ENCODE data around the gene EVI5L. TPM values are rescaled to one million over a fixed set of nuclear protein-coding genes. Genes with fewer than 3 reads are reported as not detected.

Gene EVI5L
- total RNA-seq, 1 experiment from 2014 or later = 25.7 TPM

DNA sequence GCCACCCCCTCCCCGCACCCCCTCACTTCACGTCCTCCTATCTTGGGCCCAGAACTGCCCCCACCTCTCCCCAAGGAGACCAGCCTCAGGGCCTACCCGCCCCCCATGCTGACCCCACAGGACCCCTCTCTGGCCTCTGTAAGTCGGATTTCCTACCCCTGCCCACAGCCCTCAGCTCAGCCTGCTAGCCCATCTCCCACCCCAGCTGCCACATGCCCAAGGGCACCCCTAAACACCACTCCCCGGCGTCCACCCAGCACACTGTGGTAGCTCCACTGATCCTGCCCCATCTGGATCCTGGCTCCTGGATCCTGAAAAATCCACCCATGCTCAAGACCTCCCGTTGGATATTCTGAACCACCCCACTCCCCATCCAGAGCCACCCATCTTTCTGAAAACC, 805 bp downstream of the EVI5L start:
- Mint-ChIP-seq H3K27ac (ENCODE audit: low read depth, unreplicated experiment) (peak overlapping the region; percentile 97), H3K4me1 (ENCODE audit: insufficient read depth, unreplicated experiment) (peaks cover 32% of the 10 kb centered on the region), H3K9me3 (ENCODE audit: unreplicated experiment) (no peaks in the 10 kb centered on the region), H3K4me3 (ENCODE audit: unreplicated experiment) (peak overlapping the region; percentile 78), H3K27me3 (ENCODE audit: insufficient read depth, unreplicated experiment) (no peaks in the 10 kb centered on the region), H3K36me3 (ENCODE audit: insufficient read depth, unreplicated experiment) (peaks cover 7% of the 10 kb centered on the region)
- ChIA-PET POLR2A (interaction anchor here (0.6 to 1.5 kb wide), 6 partner anchors 10 to 175 kb away, joined by 3 to 5 read pairs (median 3); partner anchors contain the start of genes FCER2 and MAP2K7), CTCF (interaction anchor here (0.6 to 1.8 kb wide), 8 partner anchors 21 to 158 kb away, joined by 3 to 11 read pairs (median 4); partner anchors contain the start of gene MAP2K7)
- DNase-seq (ENCODE audit: unreplicated experiment) = no peak
- BruUV-seq (replicated peaks) = no TSS peak
- TF ChIP-seq, protein P1, sequence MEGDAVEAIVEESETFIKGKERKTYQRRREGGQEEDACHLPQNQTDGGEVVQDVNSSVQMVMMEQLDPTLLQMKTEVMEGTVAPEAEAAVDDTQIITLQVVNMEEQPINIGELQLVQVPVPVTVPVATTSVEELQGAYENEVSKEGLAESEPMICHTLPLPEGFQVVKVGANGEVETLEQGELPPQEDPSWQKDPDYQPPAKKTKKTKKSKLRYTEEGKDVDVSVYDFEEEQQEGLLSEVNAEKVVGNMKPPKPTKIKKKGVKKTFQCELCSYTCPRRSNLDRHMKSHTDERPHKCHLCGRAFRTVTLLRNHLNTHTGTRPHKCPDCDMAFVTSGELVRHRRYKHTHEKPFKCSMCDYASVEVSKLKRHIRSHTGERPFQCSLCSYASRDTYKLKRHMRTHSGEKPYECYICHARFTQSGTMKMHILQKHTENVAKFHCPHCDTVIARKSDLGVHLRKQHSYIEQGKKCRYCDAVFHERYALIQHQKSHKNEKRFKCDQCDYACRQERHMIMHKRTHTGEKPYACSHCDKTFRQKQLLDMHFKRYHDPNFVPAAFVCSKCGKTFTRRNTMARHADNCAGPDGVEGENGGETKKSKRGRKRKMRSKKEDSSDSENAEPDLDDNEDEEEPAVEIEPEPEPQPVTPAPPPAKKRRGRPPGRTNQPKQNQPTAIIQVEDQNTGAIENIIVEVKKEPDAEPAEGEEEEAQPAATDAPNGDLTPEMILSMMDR (IDR thresholded peaks at IDR 0.05; ENCODE audit: unreplicated experiment) = no peak
- intact Hi-C loops (cut with micrococcal nuclease) = no loop called here

DNA sequence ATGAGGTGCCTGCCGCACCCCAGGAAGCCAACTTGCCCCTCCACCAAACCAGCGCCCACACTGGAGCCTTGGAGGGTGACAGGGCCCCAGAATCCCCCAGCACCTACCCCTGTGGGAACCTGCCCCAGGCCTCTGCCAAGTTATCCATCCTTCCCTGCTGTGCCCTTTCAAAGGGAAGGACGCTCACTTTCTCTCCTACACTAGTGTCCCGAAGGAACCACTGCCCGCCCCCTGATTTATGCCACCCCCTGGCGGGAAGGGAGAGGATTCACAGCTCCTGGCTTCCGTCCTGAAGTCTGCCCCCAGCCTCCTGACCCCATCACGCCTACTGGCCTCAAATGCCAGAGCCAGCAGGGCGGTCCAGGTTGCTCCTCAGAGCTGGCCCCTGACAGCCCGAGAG, 1.4 kb downstream of the EVI5L start:
- Mint-ChIP-seq H3K27me3 (ENCODE audit: insufficient read depth, unreplicated experiment) (no peaks in the 10 kb centered on the region), H3K9me3 (ENCODE audit: unreplicated experiment) (no peaks in the 10 kb centered on the region), H3K27ac (ENCODE audit: low read depth, unreplicated experiment) (peak overlapping the region; percentile 97), H3K4me1 (ENCODE audit: insufficient read depth, unreplicated experiment) (peaks cover 32% of the 10 kb centered on the region), H3K36me3 (ENCODE audit: insufficient read depth, unreplicated experiment) (peaks cover 7% of the 10 kb centered on the region), H3K4me3 (ENCODE audit: unreplicated experiment) (peak overlapping the region; percentile 78)
- POLR2A ChIA-PET = interaction anchor here (0.6 to 3.3 kb wide), 6 partner anchors 10 to 261 kb away, joined by 3 to 14 read pairs (median 4); partner anchors contain the start of gene MAP2K7
- TF ChIP-seq, protein P1 (IDR thresholded peaks at IDR 0.05; ENCODE audit: unreplicated experiment) = peak; percentile 33
- CTCF ChIA-PET = interaction anchor here (0.5 to 1.8 kb wide), 12 partner anchors 20 to 263 kb away, joined by 3 to 11 read pairs (median 4); partner anchors contain the start of gene MAP2K7
- DNase-seq (ENCODE audit: unreplicated experiment) = peak; percentile 68
- no TSS peak for BruUV-seq (replicated peaks)
- intact Hi-C loops (cut with micrococcal nuclease) = no loop called here

GRCh38 chr19:7832009-7832408, 2.0 kb downstream of the EVI5L start:
- H3K27ac Mint-ChIP-seq (ENCODE audit: low read depth, unreplicated experiment) = peak overlapping the region; percentile 97
- H3K27me3 Mint-ChIP-seq (ENCODE audit: insufficient read depth, unreplicated experiment) = no peaks in the 10 kb centered on the region
- TF ChIP-seq, protein P1 (IDR thresholded peaks at IDR 0.05; ENCODE audit: unreplicated experiment) = no peak
- peak overlapping the region; percentile 78 for H3K4me3 Mint-ChIP-seq (ENCODE audit: unreplicated experiment)
- intact Hi-C loops (cut with micrococcal nuclease) = no loop called here
- no TSS peak for BruUV-seq (replicated peaks)
- POLR2A ChIA-PET = interaction anchor here (1.7 to 3.3 kb wide), 2 partner anchors 69 to 72 kb away, joined by 4 to 14 read pairs; partner anchors contain the start of gene MAP2K7
- peaks cover 32% of the 10 kb centered on the region for H3K4me1 Mint-ChIP-seq (ENCODE audit: insufficient read depth, unreplicated experiment)
- no peak for DNase-seq (ENCODE audit: unreplicated experiment)
- peaks cover 7% of the 10 kb centered on the region for H3K36me3 Mint-ChIP-seq (ENCODE audit: insufficient read depth, unreplicated experiment)
- no peaks in the 10 kb centered on the region for H3K9me3 Mint-ChIP-seq (ENCODE audit: unreplicated experiment)
- CTCF ChIA-PET = interaction anchor here (0.6 to 1.8 kb wide), 9 partner anchors 21 to 264 kb away, joined by 3 to 11 read pairs (median 4); partner anchors contain the start of gene MAP2K7

GRCh38 chr19:7832781-7833180, 2.8 kb downstream of the EVI5L start:
- no TSS peak for BruUV-seq (replicated peaks)
- TF ChIP-seq, protein P1 (IDR thresholded peaks at IDR 0.05; ENCODE audit: unreplicated experiment) = no peak
- ChIA-PET CTCF (interaction anchor here (1.2 kb wide), 1 partner anchor 264 kb away, joined by 4 read pairs; no protein-coding TSS in a partner anchor), POLR2A (interaction anchor here (1.0 to 3.3 kb wide), 3 partner anchors 33 to 71 kb away, joined by 3 to 14 read pairs (median 4); partner anchors contain the start of gene MAP2K7)
- Mint-ChIP-seq H3K9me3 (ENCODE audit: unreplicated experiment) (no peaks in the 10 kb centered on the region), H3K4me3 (ENCODE audit: unreplicated experiment) (peak overlapping the region; percentile 63), H3K4me1 (ENCODE audit: insufficient read depth, unreplicated experiment) (peaks cover 37% of the 10 kb centered on the region), H3K27ac (ENCODE audit: low read depth, unreplicated experiment) (peak overlapping the region; percentile 97), H3K27me3 (ENCODE audit: insufficient read depth, unreplicated experiment) (no peaks in the 10 kb centered on the region), H3K36me3 (ENCODE audit: insufficient read depth, unreplicated experiment) (peaks cover 10% of the 10 kb centered on the region)
- no peak for DNase-seq (ENCODE audit: unreplicated experiment)
- intact Hi-C loops (cut with micrococcal nuclease) = no loop called here
